Loucy (cell line): ENCODE results near the gene CSHL1.

Experiments
- CTCF ChIP-seq: fragments of 200-600 bp; sonication (generic); conservative IDR thresholded peaks from 2 replicates; pipeline ENCODE4 v1.5.1; 2014; ENCODE audit warnings: mild to moderate bottlenecking, antibody characterized with exemption, low read length
- EZH2phosphoT487 ChIP-seq: fragments of 200-600 bp; IDR thresholded peaks from 2 replicates; pipeline ENCODE4 v1.6.1; 2018; ENCODE audit warnings: antibody characterized with exemption, mild to moderate bottlenecking, moderate library complexity, borderline replicate concordance

- TF ChIP-seq CTCF (no peak), EZH2phosphoT487 (no peak)
Measured at GRCh38 chr17:63928966-63929695, 18.1 kb upstream of the CSHL1 start.
